ENCODE measurements around the gene UAP1L1. TPM values are rescaled to one million over a fixed set of nuclear protein-coding genes. Genes with fewer than 3 reads are reported as not detected.

The UAP1L1 gene
- polyA plus RNA-seq, 1 donor (not counting 4 experiments of a cell fraction or from before 2014, with no cell fraction given), result 2.7 TPM

DNA sequence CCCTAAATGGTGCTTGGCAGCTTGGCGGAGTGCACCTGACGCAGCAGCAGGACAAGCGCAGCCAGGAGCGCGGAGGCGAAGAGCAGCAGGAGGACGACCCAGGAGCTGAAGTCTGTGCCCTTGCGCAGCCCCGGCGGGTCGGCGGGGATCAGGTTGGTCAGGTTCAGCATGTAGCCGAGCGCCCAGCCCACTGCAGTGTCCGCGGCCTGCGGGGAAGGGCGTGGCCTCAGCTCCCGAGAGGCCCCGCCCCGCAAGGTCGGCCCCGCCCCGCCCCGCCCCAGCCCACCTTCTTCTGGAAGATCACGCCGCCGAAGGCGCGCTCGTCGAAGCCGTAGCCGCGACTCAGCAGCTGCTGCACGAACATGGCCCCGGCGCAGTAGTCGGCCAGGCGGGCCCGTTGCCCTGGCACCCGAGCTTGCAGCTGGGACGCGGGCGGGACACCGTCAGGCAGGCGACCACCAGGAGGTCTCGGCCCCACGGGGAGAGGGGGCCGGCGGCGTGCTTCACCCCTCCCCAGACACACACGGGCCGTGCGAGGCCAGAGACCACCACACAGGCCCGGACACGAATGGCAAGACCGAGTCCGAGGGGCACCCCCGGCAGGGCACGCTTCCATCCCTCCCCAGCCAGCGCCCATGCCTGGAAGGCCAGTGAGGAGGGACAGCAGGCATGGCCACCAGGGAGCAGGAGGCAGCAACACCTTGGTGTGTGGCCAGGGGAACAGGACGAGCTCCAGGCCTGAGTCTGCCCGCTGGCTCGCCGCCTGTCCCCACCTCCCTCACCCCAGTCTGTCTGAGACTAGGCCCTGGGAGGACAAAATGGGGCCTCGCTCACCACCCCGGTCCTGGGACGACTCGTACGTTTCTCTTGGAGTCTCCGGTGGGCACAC is 28.4 kb upstream of the UAP1L1 start:
- Histone ChIP-seq H3K4me2 (ENCODE audit: control insufficient read depth, extremely low read depth, insufficient read depth, low read depth, low read length) (no peak overlapping the region), H3K79me2 (ENCODE audit: control insufficient read depth, insufficient read depth, low read length) (peaks cover 2% of the 10 kb centered on the region), H3K9ac (ENCODE audit: control insufficient read depth, extremely low read depth, insufficient read depth, low read length) (no peak overlapping the region), H2AFZ (ENCODE audit: control insufficient read depth, low read length) (no peak overlapping the region), H3K4me3 (ENCODE audit: control insufficient read depth in 2 of 3, extremely low read depth in 1 of 3, insufficient read depth in 2 of 3, low read depth in 1 of 3, low read length in 3 of 3) (no peak overlapping the region), H3K9me1 (ENCODE audit: control insufficient read depth, extremely low read depth, insufficient read depth, low read length) (no peaks in the 10 kb centered on the region), H3K9me3 (ENCODE audit: control insufficient read depth, low read depth, low read length) (no peaks in the 10 kb centered on the region), H3K4me1 (ENCODE audit: control insufficient read depth, extremely low read depth, insufficient read depth, low read length) (peaks cover 11% of the 10 kb centered on the region), H3K36me3 (ENCODE audit: control insufficient read depth in 2 of 2, extremely low read depth in 1 of 2, insufficient read depth in 2 of 2, low read length in 2 of 2) (no peaks in the 10 kb centered on the region), H3K27ac (ENCODE audit: control insufficient read depth, insufficient read depth, low read length) (no peak overlapping the region), H4K20me1 (ENCODE audit: control insufficient read depth, extremely low read depth, insufficient read depth, low read length) (peaks cover 13% of the 10 kb centered on the region), H3K27me3 (ENCODE audit: control insufficient read depth, extremely low read depth, insufficient read depth, low read length) (peaks cover 27% of the 10 kb centered on the region)
- dilution Hi-C loops (cut with MboI; ENCODE audit: extremely low pct_ligation_motif_present, low sequenced_read_pairs), result no loop called here
- no peak for TF ChIP-seq EZH2 (IDR thresholded peaks at IDR 0.05; ENCODE audit: low read length)
- TF ChIP-seq, protein P1, sequence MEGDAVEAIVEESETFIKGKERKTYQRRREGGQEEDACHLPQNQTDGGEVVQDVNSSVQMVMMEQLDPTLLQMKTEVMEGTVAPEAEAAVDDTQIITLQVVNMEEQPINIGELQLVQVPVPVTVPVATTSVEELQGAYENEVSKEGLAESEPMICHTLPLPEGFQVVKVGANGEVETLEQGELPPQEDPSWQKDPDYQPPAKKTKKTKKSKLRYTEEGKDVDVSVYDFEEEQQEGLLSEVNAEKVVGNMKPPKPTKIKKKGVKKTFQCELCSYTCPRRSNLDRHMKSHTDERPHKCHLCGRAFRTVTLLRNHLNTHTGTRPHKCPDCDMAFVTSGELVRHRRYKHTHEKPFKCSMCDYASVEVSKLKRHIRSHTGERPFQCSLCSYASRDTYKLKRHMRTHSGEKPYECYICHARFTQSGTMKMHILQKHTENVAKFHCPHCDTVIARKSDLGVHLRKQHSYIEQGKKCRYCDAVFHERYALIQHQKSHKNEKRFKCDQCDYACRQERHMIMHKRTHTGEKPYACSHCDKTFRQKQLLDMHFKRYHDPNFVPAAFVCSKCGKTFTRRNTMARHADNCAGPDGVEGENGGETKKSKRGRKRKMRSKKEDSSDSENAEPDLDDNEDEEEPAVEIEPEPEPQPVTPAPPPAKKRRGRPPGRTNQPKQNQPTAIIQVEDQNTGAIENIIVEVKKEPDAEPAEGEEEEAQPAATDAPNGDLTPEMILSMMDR (optimal IDR thresholded peaks at IDR 0.05 in 1 of 3, IDR thresholded peaks at IDR 0.05 in 1 of 3, conservative IDR thresholded peaks at IDR 0.05 in 1 of 3; ENCODE audit: extremely low read depth in 1 of 3, insufficient read depth in 2 of 3, low read length in 3 of 3), result no peak
- FAIRE-seq (no peak), DNase-seq (ENCODE audit: low read depth, low spot score) (no peak)

DNA sequence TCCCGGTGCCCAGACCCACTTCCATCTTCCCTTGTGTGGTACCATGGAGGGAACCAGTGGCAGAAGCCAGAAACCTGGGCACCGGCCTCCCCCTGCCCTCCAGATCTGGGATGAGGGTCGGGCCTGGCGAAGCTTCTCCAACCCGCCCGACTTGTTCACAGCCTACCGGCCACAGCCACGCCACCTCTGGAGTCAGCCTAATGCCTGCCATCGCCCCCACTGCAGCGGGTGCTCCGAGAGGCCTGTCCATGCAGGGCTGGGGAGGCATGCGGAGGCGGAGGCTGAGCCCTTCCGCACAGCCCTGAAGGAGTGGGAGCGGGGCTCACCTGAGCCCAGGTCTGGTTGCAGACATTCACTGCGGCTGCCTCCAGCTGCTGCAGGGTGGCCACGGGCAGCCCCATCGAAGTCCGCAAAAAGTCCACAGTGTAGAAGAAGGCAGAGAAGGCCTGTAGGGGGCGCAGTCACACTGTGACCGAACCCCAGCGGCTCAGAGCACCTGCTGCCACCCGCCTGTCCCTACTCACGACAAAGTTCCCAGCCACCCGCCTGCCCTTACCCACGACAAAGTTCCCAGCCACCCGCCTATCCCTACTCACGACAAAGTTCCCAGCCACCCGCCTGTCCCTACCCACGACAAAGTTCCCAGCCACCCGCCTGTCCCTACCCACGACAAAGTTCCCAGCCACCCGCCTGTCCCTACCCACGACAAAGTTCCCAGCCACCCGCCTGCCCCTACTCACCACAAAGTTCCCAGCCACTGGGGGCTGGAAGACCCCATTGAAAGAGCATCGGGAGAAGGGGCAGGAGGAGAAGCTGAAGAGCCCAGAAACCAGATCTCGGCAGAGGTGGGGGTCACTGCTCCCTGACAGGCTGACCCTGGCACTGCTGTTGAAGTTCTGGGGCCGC is 27.5 kb upstream of the UAP1L1 start:
- H3K4me1 ChIP-seq (ENCODE audit: control insufficient read depth, extremely low read depth, insufficient read depth, low read length), result peaks cover 6% of the 10 kb centered on the region
- no peak overlapping the region for H3K4me2 ChIP-seq (ENCODE audit: control insufficient read depth, extremely low read depth, insufficient read depth, low read depth, low read length)
- no peaks in the 10 kb centered on the region for H3K9me1 ChIP-seq (ENCODE audit: control insufficient read depth, extremely low read depth, insufficient read depth, low read length)
- H3K36me3 ChIP-seq (ENCODE audit: control insufficient read depth in 2 of 2, extremely low read depth in 1 of 2, insufficient read depth in 2 of 2, low read length in 2 of 2), result no peaks in the 10 kb centered on the region
- no peak for DNase-seq (ENCODE audit: low read depth, low spot score)
- H2AFZ ChIP-seq (ENCODE audit: control insufficient read depth, low read length), result no peak overlapping the region
- TF ChIP-seq EZH2 (IDR thresholded peaks at IDR 0.05; ENCODE audit: low read length), result no peak
- TF ChIP-seq, protein P1 (optimal IDR thresholded peaks at IDR 0.05 in 1 of 3, IDR thresholded peaks at IDR 0.05 in 1 of 3, conservative IDR thresholded peaks at IDR 0.05 in 1 of 3; ENCODE audit: extremely low read depth in 1 of 3, insufficient read depth in 2 of 3, low read length in 3 of 3), result peak; percentile 25 to 74 (median 68)
- peaks cover 9% of the 10 kb centered on the region for H4K20me1 ChIP-seq (ENCODE audit: control insufficient read depth, extremely low read depth, insufficient read depth, low read length)
- dilution Hi-C loops (cut with MboI; ENCODE audit: extremely low pct_ligation_motif_present, low sequenced_read_pairs), result no loop called here
- no peaks in the 10 kb centered on the region for H3K9me3 ChIP-seq (ENCODE audit: control insufficient read depth, low read depth, low read length)
- H3K9ac ChIP-seq (ENCODE audit: control insufficient read depth, extremely low read depth, insufficient read depth, low read length), result no peak overlapping the region
- H3K4me3 ChIP-seq (ENCODE audit: control insufficient read depth in 2 of 3, extremely low read depth in 1 of 3, insufficient read depth in 2 of 3, low read depth in 1 of 3, low read length in 3 of 3), result no peak overlapping the region
- FAIRE-seq, result peak; percentile 66
- peaks cover 18% of the 10 kb centered on the region for H3K27me3 ChIP-seq (ENCODE audit: control insufficient read depth, extremely low read depth, insufficient read depth, low read length)
- H3K79me2 ChIP-seq (ENCODE audit: control insufficient read depth, insufficient read depth, low read length), result no peaks in the 10 kb centered on the region
- H3K27ac ChIP-seq (ENCODE audit: control insufficient read depth, insufficient read depth, low read length), result no peak overlapping the region

All from keratinocyte (primary cell).